Bronchial epithelial cell (primary cell): ENCODE data around the gene OLFM1. TPM values are rescaled to one million over a fixed set of nuclear protein-coding genes. Genes with fewer than 3 reads are reported as not detected.
A peak's percentile ranks its signal among the peaks of the same experiment; 100 is the strongest.

Source experiments
- DNase-seq: peaks from one replicate; pipeline ENCODE4 v3.0.0-alpha.2; 2010; ENCODE audit warnings: low read depth
- FAIRE-seq: peaks from 2 replicates; lab custom pipeline; 2011; peaks lifted over from hg19 to GRCh38; lab: Jason Lieb, UNC
- H3K27me3 ChIP-seq: 2 replicates; pipeline ENCODE4 v1.5.1; 2011; ENCODE audit warnings: low read length; ENCODE audit not compliant: control insufficient read depth, insufficient read depth
- H3K36me3 ChIP-seq: 2 replicates; pipeline ENCODE4 v1.5.1; 2011; ENCODE audit warnings: low read length; ENCODE audit not compliant: control insufficient read depth, insufficient read depth
- H3K4me3 ChIP-seq: 2 replicates; pipeline ENCODE4 v1.5.1; 2011; ENCODE audit warnings: mild to moderate bottlenecking, low read depth, low read length, control low read depth
- CTCF ChIP-seq: IDR thresholded peaks from 2 replicates; pipeline ENCODE4 v1.5.1; 2011; ENCODE audit warnings: mild to moderate bottlenecking, moderate library complexity, low read length, control low read depth, inconsistent platforms; ENCODE audit not compliant: insufficient read depth, severe bottlenecking
- total RNA-seq: library from RNA; depleted of rRNA; stranded (reverse); fragments of >200 nt; gene quantifications from 2 replicates; pipeline ENCODE4 v1.2.1, GENCODE V29; 2014

Gene OLFM1
- total RNA-seq, 1 donor from 2014 or later = 0.26 TPM

- Histone ChIP-seq H3K27me3 (peaks cover 6% of the 10 kb centered on the region), H3K4me3 (no peak overlapping the region), H3K36me3 (no peaks in the 10 kb centered on the region)
- TF ChIP-seq CTCF = no peak
- FAIRE-seq (no peak), DNase-seq (no peak)
Measured at GRCh38 chr9:135084262-135084661, 3.2 kb upstream of the OLFM1 start.

DNA sequence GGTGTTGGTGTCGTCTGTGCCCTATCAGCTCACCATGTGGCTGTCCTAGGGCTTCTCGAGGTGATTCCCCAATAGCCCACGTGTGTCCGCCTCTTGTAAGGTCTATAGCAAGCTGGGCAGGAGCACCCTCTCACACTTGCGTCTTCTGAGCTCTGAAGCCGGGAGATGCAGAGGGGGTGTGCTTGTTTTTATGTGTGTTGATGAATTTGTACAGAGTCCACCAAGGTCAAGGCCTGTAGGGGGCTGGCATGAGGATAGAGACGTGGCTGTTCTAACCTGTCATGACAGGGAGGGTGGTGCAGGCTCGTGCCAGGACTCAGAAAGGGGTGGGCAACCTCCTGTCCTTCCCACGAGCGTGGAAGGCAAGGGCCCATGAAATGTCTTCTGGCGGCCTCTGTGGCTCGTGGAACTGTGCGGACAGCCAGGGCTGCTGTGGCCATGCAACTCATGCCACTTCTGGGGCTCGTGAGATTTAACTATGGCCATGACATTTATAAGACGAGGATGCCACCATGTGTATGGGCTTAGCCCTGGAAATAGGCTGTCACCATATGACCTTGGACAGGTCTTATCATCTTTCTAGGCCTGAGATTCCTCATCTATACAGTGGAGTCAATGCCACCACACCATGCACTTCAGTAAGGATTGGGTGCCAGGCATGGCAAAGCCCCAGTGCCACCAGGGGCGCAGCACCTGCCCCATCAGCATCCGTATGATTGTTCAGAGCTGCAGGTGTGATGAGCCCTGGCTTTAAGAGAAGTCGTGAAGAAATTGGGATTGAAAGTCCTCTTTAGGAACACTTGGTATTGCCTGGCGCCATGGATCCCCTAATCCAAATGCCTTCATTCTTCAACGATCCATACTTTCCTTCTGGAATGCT, 2.3 kb upstream of the OLFM1 start:
- DNase-seq (no peak), FAIRE-seq (no peak)
- Histone ChIP-seq H3K36me3 (no peaks in the 10 kb centered on the region), H3K27me3 (peaks cover 8% of the 10 kb centered on the region), H3K4me3 (no peak overlapping the region)
- TF ChIP-seq CTCF = no peak

DNA sequence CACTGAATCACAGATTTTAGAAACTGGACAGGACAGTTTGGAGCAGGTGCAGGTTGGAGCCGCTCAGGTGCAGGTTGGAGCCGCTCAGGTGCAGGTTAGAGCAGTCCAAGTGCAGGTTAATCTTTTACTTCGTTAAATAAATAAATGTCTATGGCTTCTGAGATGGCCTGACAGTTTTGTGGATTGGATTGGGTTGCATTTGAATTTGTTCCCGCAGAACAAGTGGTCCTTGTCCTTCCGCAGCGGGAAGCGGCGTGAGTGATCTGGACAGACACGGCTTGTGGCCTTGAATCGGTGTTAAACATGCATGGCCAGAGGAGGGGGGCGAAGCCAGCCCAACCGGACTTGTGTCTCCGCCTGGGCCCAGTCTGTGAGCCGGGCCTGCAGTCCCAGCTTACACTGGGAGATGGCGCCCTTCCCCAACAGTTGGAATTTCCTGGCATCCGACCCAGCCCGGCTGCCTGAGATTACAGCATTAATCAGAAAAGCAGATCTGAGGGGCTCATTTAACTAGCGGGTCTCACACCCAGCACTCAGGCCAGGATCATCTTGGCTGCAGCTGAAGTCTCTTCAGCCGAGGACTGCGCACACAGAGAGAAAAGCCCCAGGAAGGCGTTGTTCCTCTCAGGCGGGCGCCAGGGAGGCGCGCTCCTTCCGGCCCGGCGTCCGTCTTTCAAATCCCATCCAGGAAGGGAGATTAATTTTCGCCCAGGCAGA, 1.5 kb upstream of the OLFM1 start:
- TF ChIP-seq CTCF = peak; percentile 73
- Histone ChIP-seq H3K36me3 (no peaks in the 10 kb centered on the region), H3K4me3 (no peak overlapping the region), H3K27me3 (peaks cover 8% of the 10 kb centered on the region)
- DNase-seq (peak; percentile 12), FAIRE-seq (no peak)

- H3K4me3 ChIP-seq = no peak overlapping the region
- no peak for DNase-seq
- peaks cover 8% of the 10 kb centered on the region for H3K27me3 ChIP-seq
- H3K36me3 ChIP-seq = no peaks in the 10 kb centered on the region
- FAIRE-seq = no peak
- no peak for TF ChIP-seq CTCF
Measured at GRCh38 chr9:135086597-135087488, 625 bp upstream of the OLFM1 start.

DNA sequence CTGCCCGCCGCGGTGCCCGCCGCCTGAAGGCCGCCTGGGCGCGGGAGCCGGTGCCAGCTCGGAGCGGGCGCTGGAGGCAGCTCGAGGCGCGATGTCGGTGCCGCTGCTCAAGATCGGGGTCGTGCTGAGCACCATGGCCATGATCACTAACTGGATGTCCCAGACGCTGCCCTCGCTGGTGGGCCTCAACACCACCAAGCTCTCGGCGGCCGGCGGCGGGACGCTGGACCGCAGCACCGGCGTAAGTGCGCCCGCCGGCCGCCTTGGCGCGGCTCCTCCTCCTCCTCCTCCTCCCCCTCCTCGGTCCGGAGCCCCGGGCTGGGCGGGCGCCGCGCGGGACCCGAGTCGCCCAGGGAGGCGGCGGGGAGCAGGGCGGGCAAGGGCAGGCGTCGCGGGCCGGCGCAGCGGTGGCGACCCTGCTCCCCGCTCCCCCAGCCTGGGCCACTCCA, 455 bp downstream of the OLFM1 start:
- no peak for TF ChIP-seq CTCF
- no peak for DNase-seq
- Histone ChIP-seq H3K4me3 (no peak overlapping the region), H3K27me3 (peaks cover 8% of the 10 kb centered on the region), H3K36me3 (no peaks in the 10 kb centered on the region)
- no peak for FAIRE-seq
